Aorta (tissue), 5 donors: ENCODE data around the gene ITIH1. TPM values are rescaled to one million over a fixed set of nuclear protein-coding genes. Genes with fewer than 3 reads are reported as not detected.
"Not testable (repeated sequence)": the region's sequence is repeated elsewhere in the genome, so short reads cannot be mapped to it uniquely, and the experiment has no call there.

Experiments
- ATAC-seq: fragments of 200-7000 bp; cut with Tn5 transposase; one replicate; pipeline ENCODE4 v1.9.1; 2022; ENCODE audit warnings: moderate library complexity; ENCODE audit not compliant: low FRiP score
- DNase-seq, 2 donors: peaks; one replicate each; pipeline ENCODE4 v3.0.0-alpha.2; 2020
- H3K27ac ChIP-seq, 2 donors: one replicate each; pipeline ENCODE4 v1.5.1; 2013; ENCODE audit warnings: low read length in 2 of 2, mild to moderate bottlenecking in 2 of 2, moderate library complexity in 2 of 2, control low read depth in 1 of 2, inconsistent platforms in 1 of 2, low read depth in 1 of 2
- H3K27me3 ChIP-seq, 2 donors: one replicate each; pipeline ENCODE4 v1.6.1; 2013; ENCODE audit warnings: control low read depth in 1 of 2, low read length in 1 of 2, mild to moderate bottlenecking in 1 of 2, moderate library complexity in 1 of 2; ENCODE audit not compliant: insufficient read depth in 2 of 2, control insufficient read depth in 1 of 2
- H3K36me3 ChIP-seq, 2 donors: one replicate each; pipeline ENCODE4 v1.6.1; 2013; ENCODE audit warnings: control low read depth in 1 of 2, low read length in 1 of 2, mild to moderate bottlenecking in 1 of 2; ENCODE audit not compliant: insufficient read depth in 2 of 2, control insufficient read depth in 1 of 2
- H3K4me1 ChIP-seq, 2 donors: one replicate each; pipeline ENCODE4 v1.6.1; 2013; ENCODE audit warnings: low read length in 2 of 2, control low read depth in 1 of 2, mild to moderate bottlenecking in 1 of 2, moderate library complexity in 1 of 2; ENCODE audit not compliant: insufficient read depth in 2 of 2, control insufficient read depth in 1 of 2
- H3K4me3 ChIP-seq, 2 donors: one replicate each; pipeline ENCODE4 v1.5.1; 2013; ENCODE audit warnings: low read length in 2 of 2, control low read depth in 1 of 2, mild to moderate bottlenecking in 1 of 2
- H3K9me3 ChIP-seq: one replicate; pipeline ENCODE4 v1.6.1; 2013; ENCODE audit warnings: mild to moderate bottlenecking, low read length; ENCODE audit not compliant: control insufficient read depth
- WGBS, 2 donors: extraction: QIAGEN DNeasy Blood & Tissue Kit; methylation state at CpG; one replicate each; pipeline ENCODE4 v1.1.7; 2013; 5-methylcytosine and 5-hydroxymethylcytosine counted together
- intact Hi-C, 2 donors: fragments of 100-400 bp; cut with DNase I; formaldehyde crosslinking; loops; one replicate each; pipeline versions ENCODE4 v1.14.2 to v1.15.0; 2022
- long read RNA-seq, 2 donors: library from polyadenylated mRNA; unstranded; transcript quantifications; one replicate each; pipeline ENCODE4 v2.0.0, GENCODE V29; 2020 to 2021
- polyA plus RNA-seq, 2 donors: library from polyadenylated mRNA; stranded (reverse); fragments of 200-250 nt; gene quantifications; one replicate each; pipeline ENCODE4 v1.2.3, GENCODE V29; 2013
- total RNA-seq, 2 donors: library from RNA; stranded (reverse); fragmentation: NEBNext Ultra II Directional; extraction: Animal tissue kit (Norgen Biotek cat#: 25700); gene quantifications; one replicate each; pipeline ENCODE4 v1.2.1, GENCODE V29; 2021
- donor health status: healthy with polysubstance abuse.
- donor health status: Bipolar disorder and iron deficiency.
- donor health status: DM: no; HTN: no; CAD: no.
- donor health status: DM: no; HTN: no; CAD: no.
- donor health status: DM: yes; HTN: yes; CAD: no.

Gene ITIH1, protein sequence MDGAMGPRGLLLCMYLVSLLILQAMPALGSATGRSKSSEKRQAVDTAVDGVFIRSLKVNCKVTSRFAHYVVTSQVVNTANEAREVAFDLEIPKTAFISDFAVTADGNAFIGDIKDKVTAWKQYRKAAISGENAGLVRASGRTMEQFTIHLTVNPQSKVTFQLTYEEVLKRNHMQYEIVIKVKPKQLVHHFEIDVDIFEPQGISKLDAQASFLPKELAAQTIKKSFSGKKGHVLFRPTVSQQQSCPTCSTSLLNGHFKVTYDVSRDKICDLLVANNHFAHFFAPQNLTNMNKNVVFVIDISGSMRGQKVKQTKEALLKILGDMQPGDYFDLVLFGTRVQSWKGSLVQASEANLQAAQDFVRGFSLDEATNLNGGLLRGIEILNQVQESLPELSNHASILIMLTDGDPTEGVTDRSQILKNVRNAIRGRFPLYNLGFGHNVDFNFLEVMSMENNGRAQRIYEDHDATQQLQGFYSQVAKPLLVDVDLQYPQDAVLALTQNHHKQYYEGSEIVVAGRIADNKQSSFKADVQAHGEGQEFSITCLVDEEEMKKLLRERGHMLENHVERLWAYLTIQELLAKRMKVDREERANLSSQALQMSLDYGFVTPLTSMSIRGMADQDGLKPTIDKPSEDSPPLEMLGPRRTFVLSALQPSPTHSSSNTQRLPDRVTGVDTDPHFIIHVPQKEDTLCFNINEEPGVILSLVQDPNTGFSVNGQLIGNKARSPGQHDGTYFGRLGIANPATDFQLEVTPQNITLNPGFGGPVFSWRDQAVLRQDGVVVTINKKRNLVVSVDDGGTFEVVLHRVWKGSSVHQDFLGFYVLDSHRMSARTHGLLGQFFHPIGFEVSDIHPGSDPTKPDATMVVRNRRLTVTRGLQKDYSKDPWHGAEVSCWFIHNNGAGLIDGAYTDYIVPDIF
- not detected for total RNA-seq
- under 1 TPM in 1 of 2 donors, not detected in 1; 0.50 TPM for polyA plus RNA-seq
- long read RNA-seq, donor 1, partial matches to known transcripts: 0 of 1 reads
- long read RNA-seq, donor 1, other reads (novel, unspliced or antisense): 1 of 1 reads
- long read RNA-seq, donor 2, partial matches to known transcripts: 0 of 1 reads
- long read RNA-seq, donor 2, other reads (novel, unspliced or antisense): 1 of 1 reads

DNA sequence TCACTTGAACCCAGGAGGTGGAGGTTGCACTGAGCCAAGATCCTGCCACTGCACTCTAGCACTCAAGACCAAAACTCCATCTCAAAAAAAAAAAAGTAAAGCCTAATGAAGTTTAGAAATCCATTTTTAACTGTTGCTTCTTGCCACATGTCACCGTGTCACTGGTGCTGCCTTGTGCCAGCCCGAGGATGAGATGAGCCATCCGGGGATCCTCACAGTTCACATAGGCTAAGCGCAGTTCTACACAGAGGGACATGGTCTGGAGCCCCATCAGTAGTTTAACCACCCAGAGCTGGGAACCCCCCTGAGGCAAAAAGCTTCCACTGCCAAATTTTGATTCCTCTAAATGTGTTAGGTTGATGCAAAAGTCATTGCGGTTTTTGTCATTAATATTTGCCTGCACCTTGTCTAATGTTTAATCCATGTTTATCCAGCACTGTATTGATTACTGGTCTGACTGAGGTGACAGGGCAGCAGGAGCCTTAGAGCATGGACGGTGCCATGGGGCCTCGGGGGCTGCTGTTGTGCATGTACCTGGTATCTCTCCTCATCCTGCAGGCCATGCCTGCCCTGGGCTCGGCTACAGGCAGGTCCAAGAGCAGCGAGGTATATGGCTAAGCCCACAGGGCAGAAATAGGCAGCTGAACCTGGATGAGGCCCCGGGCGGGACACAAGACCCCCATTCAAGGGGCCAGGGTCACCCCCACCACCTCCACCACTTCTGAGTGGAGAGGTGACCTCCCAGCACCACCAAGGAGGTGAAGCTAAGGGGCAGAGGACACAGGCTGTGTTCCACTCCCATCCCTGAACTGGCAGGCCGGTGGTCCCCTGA, at the start of gene ITIH1:
Gene ITIH1 (plus strand): TSS at position 473 of the 832 bp plus-strand sequence. CDS start 17 bp downstream, at position 490.
- peak in 1 of 2 donors; percentile 56 for DNase-seq
- H3K27me3 ChIP-seq: no peaks in the 10 kb centered on the region
- ATAC-seq: no peak
- 88 to 90% methylated on average over 12 of the region's 12 CpGs for WGBS, 2 donors
- H3K27ac ChIP-seq: no peak within 1 kb of the TSS
- no peak within 1 kb of the TSS for H3K4me3 ChIP-seq
- H3K9me3 ChIP-seq: no peaks in the 10 kb centered on the region
- intact Hi-C loops: loop anchor here in 1 of 2 donors (10.0 kb wide), 1 partner anchor 157 kb away; no protein-coding TSS in a partner anchor
- no peaks in the 10 kb centered on the region for H3K36me3 ChIP-seq
- no peaks in the 10 kb centered on the region for H3K4me1 ChIP-seq

DNA sequence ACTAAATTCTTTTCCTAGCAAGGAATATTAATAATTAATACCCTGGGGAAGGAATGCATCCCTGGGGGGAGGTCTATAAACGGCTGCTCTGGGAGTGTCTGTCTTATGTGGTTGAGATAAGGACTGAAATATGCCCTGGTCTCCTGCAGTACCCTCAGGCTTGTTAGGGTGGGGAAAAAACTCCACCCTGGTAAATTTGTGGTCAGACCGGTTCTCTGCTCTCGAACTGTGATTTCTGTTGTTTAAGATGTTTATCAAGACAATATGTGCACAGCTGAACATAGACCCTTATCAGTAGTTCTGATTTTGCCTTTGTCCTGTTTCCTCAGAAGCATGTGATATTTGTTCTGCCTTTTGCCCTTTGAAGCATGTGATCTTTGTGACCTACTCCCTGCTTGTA, 48.6 kb upstream of the ITIH1 start:
- 49 to 50% methylated on average over 3 of the region's 3 CpGs for WGBS, 2 donors
- ATAC-seq, H3K4me3 ChIP-seq, intact Hi-C loops, H3K4me1 ChIP-seq, H3K27ac ChIP-seq, H3K36me3 ChIP-seq, H3K9me3 ChIP-seq, DNase-seq, H3K27me3 ChIP-seq: not testable (repeated sequence)

DNA sequence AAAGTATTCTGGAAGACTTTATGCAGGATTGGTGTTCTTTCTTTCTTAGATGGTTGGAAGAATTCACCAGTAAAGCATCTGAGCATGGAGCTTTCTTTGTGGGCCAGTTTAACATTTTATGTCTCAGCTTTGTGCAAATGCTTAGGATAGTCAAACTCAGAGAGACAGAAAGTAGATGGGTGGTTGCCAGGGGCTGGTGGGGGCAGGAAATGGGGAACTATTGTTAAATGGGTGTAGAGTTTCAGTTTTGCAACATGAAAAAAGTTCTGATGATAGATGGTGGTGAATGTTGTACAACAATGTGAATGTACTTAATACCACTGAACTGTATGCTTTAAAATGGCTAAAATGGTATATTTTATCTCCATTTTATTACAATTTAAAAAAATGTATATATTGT, 46.7 kb upstream of the ITIH1 start:
- no peak overlapping the region for H3K27ac ChIP-seq
- intact Hi-C loops: no loop called here
- H3K4me1 ChIP-seq: no peaks in the 10 kb centered on the region
- no peak overlapping the region for H3K4me3 ChIP-seq
- DNase-seq: no peak
- no peak for ATAC-seq
- H3K27me3 ChIP-seq: no peaks in the 10 kb centered on the region
- H3K9me3 ChIP-seq: no peaks in the 10 kb centered on the region
- peaks cover 2 to 4% of the 10 kb centered on the region in 2 donors for H3K36me3 ChIP-seq

DNA sequence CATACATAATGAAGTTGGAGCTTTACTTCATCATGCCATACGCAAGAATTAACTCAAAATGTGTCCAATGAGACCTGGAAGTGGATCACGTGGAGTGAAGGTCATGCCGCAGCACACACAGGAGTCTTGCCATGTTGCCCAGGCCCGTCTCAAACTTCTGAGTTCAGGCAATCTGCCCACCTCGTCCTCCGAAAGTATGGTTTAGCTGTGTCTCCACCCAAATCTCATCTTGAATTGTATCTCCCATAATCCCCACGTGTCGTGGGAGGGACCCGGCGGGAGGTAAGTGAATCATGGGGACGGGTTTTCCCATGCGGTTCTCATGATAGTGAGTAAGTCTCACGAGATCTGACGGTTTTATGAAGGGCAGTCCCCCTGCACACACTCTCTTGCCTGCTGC, 45.8 kb upstream of the ITIH1 start:
- DNase-seq: no peak
- Histone ChIP-seq H3K27me3 (no peaks in the 10 kb centered on the region), H3K9me3 (no peaks in the 10 kb centered on the region), H3K36me3 (peaks cover 2 to 4% of the 10 kb centered on the region in 2 donors), H3K4me1 (no peaks in the 10 kb centered on the region), H3K4me3 (no peak overlapping the region), H3K27ac (no peak overlapping the region)
- no peak for ATAC-seq
- 81 to 82% methylated on average over 14 of the region's 14 CpGs for WGBS, 2 donors
- intact Hi-C loops: no loop called here

DNA sequence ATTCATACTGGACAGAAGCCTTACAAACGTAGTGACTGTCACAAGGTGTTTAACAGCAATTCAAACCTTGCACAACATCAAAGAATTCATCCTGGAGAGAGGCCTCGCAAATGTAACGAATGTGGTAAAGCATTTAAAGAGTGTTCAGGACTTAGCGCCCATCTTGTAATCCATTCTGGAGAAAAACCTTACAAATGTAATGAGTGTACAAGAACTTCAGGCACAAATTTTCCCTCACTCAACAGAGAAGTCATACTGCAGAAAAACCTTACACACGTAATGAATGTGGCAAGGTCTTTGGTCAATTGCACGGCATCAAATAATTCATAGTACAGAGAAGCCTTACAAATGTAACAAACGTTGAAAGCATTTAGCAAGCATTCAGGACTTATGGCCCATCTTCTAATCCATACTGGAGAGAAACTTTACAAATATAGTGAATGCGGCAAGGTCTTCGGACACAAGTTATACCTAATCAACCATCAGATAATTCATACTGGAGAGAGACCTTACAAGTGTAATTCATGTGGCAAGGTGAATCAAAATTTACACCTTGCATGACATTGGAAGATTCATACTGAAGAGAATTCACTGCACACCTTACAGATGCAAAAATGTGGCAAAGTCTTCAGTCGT, 44.0 kb upstream of the ITIH1 start:
- 85% methylated on average over 10 of the region's 10 CpGs for WGBS, 2 donors

DNA sequence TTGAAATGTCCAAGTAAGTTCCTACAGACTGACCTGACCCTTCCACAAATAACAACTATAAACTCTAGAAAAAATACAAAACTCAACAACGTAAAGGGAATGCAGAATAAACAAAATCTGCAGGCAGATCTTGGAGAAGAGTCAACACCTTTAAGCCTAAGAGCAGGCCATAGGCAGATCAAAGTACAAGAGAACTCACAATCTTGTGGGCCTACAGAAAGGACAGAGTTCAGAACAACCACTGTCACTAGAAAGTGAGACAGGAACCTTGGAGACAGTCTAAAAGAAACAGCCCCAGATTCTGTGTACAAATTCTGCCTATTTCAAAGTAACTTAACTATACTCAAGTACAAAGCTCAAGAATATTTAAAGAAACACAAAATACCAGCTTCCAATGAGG, 37.7 kb upstream of the ITIH1 start:
- Histone ChIP-seq H3K9me3 (no peaks in the 10 kb centered on the region), H3K4me3 (no peak overlapping the region), H3K4me1 (no peaks in the 10 kb centered on the region), H3K36me3 (peaks cover 6 to 7% of the 10 kb centered on the region in 2 donors), H3K27ac (no peak overlapping the region), H3K27me3 (no peaks in the 10 kb centered on the region)
- DNase-seq (no peak), ATAC-seq (no peak)
- intact Hi-C loops: loop anchor here (5.0 to 10.0 kb wide), 3 partner anchors 193 to 333 kb away; no protein-coding TSS in a partner anchor
- WGBS, 2 donors: 58 to 72% methylated on average over 1 of the region's 1 CpG

More for the DNA sequence above, 44.0 kb upstream of the ITIH1 start:
- intact Hi-C loops: no loop called here
- no peaks in the 10 kb centered on the region for H3K9me3 ChIP-seq
- ATAC-seq: no peak
- no peaks in the 10 kb centered on the region for H3K27me3 ChIP-seq
- H3K4me1 ChIP-seq: no peaks in the 10 kb centered on the region
- H3K36me3 ChIP-seq: peaks cover 2 to 5% of the 10 kb centered on the region in 2 donors
- no peak overlapping the region for H3K4me3 ChIP-seq
- no peak overlapping the region for H3K27ac ChIP-seq
- DNase-seq: no peak

DNA sequence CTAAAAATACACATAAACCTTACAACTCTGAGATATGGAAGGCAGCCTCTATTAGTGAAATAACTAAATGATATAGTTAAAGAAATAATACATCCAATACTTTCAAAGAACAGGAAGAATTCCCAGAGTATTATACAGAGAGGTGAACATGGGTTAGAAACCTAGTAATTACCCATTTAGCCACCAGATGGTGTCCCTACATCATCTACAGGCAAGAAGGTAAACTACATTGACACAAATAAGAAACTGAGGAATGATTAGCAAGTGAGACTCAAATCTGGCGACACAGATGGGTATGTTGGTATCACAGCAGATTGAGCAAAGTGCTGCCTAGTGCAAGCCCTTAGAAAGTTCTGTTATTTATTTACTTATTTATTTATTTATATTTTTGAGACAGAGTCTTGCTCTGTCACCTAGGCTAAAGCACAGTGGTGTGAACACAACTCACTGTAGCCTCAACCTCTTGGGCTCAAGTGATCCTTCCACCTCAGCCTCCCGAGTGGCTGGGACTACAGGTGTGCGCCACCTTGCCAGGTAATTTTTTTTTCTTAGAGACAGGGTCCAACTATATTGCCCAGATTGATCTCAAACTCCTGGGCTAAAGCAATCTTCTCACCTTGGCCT, 34.9 kb upstream of the ITIH1 start:
- Histone ChIP-seq H3K27ac (no peak overlapping the region), H3K4me3 (no peak overlapping the region), H3K4me1 (no peaks in the 10 kb centered on the region), H3K36me3 (peaks cover 7 to 10% of the 10 kb centered on the region in 2 donors), H3K27me3 (no peaks in the 10 kb centered on the region), H3K9me3 (no peaks in the 10 kb centered on the region)
- WGBS, 2 donors: 68 to 80% methylated on average over 3 of the region's 3 CpGs
- DNase-seq (no peak), ATAC-seq (no peak)
- intact Hi-C loops: loop anchor here (2.0 to 10.0 kb wide), 4 partner anchors 190 to 330 kb away; no protein-coding TSS in a partner anchor
